Measurements from ENCODE around the gene SYNGR4. TPM values are rescaled to one million over a fixed set of nuclear protein-coding genes. Genes with fewer than 3 reads are reported as not detected.
"Not testable (repeated sequence)": the region's sequence is repeated elsewhere in the genome, so short reads cannot be mapped to it uniquely, and the experiment has no call there.

The SYNGR4 gene
- total RNA-seq, 2 experiments from 2014 or later: 0.21 TPM; not detected in 1

DNA sequence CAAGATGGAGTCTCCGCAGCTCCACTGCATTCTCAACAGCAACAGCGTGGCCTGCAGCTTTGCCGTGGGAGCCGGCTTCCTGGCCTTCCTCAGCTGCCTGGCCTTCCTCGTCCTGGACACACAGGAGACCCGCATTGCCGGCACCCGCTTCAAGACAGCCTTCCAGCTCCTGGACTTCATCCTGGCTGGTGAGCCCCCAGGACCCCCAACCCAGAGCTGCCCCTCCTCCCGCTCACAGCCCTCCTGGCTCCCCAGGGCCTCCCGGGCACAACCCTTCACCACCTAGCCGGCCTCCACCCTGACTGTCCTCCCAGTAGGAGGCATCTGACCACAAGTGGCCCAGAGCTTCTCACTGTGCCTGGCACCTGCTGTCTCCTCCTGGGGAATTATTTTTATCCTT, 9.4 kb downstream of the SYNGR4 start:
- ChIA-PET POLR2A (interaction anchor here (1.1 kb wide), 1 partner anchor 11 kb away, joined by 3 read pairs; no protein-coding TSS in a partner anchor), CTCF (no interaction called here)
- Mint-ChIP-seq H3K36me3 (no peaks in the 10 kb centered on the region), H3K27ac (no peak overlapping the region), H3K4me3 (no peak overlapping the region), H3K9me3 (no peaks in the 10 kb centered on the region), H3K4me1 (ENCODE audit: low read depth) (no peaks in the 10 kb centered on the region), H3K27me3 (no peaks in the 10 kb centered on the region)
- no peak for DNase-seq
- intact Hi-C loops (cut with micrococcal nuclease): no loop called here

DNA sequence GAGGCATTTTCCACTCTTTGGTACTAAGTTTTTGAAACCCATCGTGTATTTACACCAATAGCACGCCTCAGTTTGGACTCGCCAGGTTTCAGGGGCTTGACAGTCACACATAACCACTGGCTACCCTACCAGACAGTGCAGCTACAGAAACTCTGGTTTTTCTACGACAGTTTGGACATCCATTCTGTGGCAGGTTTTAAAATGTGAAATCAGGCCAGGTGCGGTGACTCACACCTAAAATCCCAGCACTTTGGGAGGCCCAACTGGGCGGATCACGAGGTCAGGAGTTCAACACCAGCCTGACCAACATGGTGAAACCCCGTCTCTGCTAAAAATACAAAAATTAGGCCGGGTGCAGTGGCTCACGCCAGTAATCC, 14.0 kb downstream of the SYNGR4 start:
- intact Hi-C loops (cut with micrococcal nuclease): no loop called here
- Mint-ChIP-seq H3K27me3 (no peaks in the 10 kb centered on the region), H3K36me3 (peaks cover 13% of the 10 kb centered on the region), H3K27ac (no peak overlapping the region), H3K4me3 (no peak overlapping the region), H3K9me3 (no peaks in the 10 kb centered on the region), H3K4me1 (ENCODE audit: low read depth) (no peaks in the 10 kb centered on the region)
- ChIA-PET CTCF (no interaction called here), POLR2A (no interaction called here)
- DNase-seq: no peak

DNA sequence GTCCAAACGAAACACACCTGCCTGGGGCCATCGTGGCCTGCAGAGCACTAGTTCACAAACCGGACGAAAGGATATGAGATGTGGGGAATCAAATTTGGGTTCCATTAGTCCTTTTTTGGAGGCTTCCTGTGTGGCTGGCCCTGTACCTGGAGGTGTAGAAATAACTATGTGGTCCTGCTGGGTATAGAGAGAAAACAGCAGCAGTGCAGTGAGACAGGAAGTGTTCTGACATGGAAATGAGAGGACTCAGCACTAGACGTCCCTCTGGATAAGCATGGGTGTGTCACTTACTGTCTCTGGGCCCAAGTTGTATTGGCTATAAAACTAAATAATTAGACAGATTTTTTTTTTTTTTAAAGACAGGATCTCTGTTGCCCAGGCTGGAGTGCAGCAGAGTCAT, 14.9 kb downstream of the SYNGR4 start:
- peaks cover 18% of the 10 kb centered on the region for H3K36me3 Mint-ChIP-seq
- H3K27ac Mint-ChIP-seq: no peak overlapping the region
- H3K4me3 Mint-ChIP-seq: no peak overlapping the region
- no peaks in the 10 kb centered on the region for H3K27me3 Mint-ChIP-seq
- ChIA-PET CTCF (interaction anchor here (0.7 kb wide), 1 partner anchor 23 kb away, joined by 3 read pairs; no protein-coding TSS in a partner anchor), POLR2A (no interaction called here)
- DNase-seq: no peak
- H3K9me3 Mint-ChIP-seq: no peaks in the 10 kb centered on the region
- intact Hi-C loops (cut with micrococcal nuclease): no loop called here
- H3K4me1 Mint-ChIP-seq (ENCODE audit: low read depth): no peaks in the 10 kb centered on the region

DNA sequence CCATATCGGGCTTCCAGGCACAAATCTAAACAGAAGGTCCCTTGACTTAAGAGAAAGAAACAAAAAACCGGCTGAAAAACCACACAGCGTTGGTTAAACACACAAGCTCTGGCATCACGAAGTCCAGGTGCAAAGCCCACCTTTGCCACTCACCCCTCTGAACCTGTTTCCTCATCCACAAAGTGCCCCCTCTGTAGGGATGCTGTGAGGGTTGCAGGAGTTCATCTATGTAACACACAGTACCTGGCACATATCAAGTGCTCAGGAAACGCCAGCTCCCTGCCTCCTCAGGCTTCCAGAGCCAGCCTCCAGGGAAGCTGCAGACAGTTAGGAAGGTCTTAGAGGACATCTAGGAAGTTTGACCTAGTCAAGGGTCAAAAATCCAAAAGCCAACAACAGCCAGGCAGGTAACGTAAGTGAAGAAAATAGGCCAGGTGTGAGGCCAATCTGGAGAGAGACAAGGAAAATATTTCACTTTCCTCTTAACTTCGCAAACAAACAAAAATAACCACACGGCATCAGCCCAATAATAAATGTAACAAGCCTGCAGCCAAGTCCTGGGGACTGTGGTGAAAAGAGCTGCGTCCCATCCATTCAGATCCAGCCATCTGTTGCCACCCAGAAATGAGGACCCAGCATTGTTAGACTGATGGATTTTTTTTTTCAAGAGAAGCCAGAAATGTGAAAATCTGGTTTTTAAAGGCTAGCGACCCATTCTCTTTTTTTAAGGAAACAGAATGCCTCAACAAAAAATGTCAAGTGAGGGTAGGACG, 17.2 kb downstream of the SYNGR4 start:
- no peak overlapping the region for H3K27ac Mint-ChIP-seq
- CTCF ChIA-PET: interaction anchor here (2.0 kb wide), 1 partner anchor 10 kb away, joined by 9 read pairs; the partner anchor contains the start of gene KDELR1
- H3K4me1 Mint-ChIP-seq (ENCODE audit: low read depth): no peaks in the 10 kb centered on the region

DNA sequence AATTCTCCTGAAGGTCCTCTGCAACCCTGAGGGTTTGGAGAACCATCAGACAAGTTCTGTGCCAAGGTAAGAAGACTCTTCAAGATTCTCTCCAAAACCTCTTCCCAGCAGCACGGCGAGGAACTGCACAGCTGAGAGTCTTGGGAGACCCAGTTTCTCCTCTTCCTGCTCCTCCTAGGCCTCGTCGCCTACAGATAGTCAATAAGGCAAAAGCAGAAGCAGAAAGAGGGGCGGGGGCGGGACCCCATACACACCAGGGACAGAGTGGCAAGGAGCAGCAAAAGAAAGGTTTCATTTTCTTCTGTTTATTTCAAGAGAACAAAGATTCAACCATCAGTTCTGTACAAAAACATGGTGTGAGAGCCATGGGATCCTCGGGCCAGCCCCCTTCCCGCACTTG, 18.1 kb downstream of the SYNGR4 start:
- Mint-ChIP-seq H3K9me3 (no peaks in the 10 kb centered on the region), H3K27ac (no peak overlapping the region), H3K4me3 (no peak overlapping the region), H3K27me3 (no peaks in the 10 kb centered on the region), H3K36me3 (peaks cover 36% of the 10 kb centered on the region), H3K4me1 (ENCODE audit: low read depth) (no peaks in the 10 kb centered on the region)
- DNase-seq: no peak
- CTCF ChIA-PET: interaction anchor here (2.0 kb wide), 1 partner anchor 9 kb away, joined by 9 read pairs; the partner anchor contains the start of gene KDELR1
- intact Hi-C loops (cut with micrococcal nuclease): no loop called here
- POLR2A ChIA-PET: no interaction called here

More for the DNA sequence above, 17.2 kb downstream of the SYNGR4 start:
- no peaks in the 10 kb centered on the region for H3K9me3 Mint-ChIP-seq
- no peak for DNase-seq
- POLR2A ChIA-PET: no interaction called here
- H3K36me3 Mint-ChIP-seq: peaks cover 32% of the 10 kb centered on the region
- no peak overlapping the region for H3K4me3 Mint-ChIP-seq
- H3K27me3 Mint-ChIP-seq: no peaks in the 10 kb centered on the region
- intact Hi-C loops (cut with micrococcal nuclease): no loop called here

DNA sequence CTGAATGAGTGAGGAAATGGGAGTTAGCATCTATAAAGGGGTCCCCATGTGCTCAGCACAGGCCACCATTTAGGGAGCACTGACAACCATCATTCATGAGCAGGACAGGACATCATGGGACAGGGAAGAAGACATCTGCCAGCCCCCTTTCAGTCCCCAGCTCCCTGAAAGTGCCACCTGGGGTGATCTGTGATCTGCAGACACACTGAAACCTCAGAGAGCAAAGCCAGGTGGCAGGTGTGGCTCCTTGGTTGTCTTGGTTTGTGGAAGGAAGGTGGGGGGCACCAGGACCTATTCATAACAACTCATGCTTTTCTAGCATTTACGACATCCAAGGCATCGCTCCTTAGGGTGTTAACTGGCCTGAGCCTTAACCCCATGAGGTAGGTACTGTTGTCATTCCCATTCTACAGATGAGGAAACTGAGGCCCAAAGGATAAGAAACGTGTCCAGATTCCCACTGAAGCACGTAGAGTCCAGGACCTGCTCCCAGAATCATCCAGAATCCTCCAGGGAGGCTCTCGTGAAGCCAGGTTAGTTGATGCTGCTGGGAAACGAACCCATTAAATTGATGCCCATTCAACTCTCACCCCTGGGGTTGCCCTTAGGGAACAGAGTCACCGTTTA, 21.4 kb downstream of the SYNGR4 start:
- no peak for DNase-seq
- Mint-ChIP-seq H3K27ac (no peak overlapping the region), H3K4me3 (no peak overlapping the region), H3K36me3 (peaks cover 47% of the 10 kb centered on the region), H3K9me3 (no peaks in the 10 kb centered on the region), H3K4me1 (ENCODE audit: low read depth) (peaks cover 6% of the 10 kb centered on the region), H3K27me3 (no peaks in the 10 kb centered on the region)
- ChIA-PET CTCF (no interaction called here), POLR2A (no interaction called here)
- intact Hi-C loops (cut with micrococcal nuclease): no loop called here

DNA sequence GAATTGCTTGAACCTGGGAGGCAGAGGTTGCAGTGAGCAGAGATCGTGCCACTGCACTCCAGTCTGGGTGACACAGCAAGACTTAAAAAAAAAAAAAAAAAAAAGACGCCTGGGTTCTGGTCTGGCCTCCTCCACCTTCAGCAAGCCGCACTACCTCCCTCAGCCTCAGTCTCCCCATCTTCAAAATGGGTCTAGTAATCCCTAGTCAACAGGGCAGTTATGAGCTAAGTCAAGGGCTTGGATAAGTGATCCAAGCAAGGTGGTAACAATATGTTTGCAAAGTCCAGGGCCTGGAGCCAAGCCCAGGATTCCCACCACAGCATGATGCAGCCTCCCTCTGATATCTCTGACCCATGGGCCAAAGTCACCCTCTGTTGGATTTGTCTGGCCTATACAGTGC, 22.8 kb downstream of the SYNGR4 start:
- Mint-ChIP-seq H3K4me1 (ENCODE audit: low read depth) (peaks cover 10% of the 10 kb centered on the region), H3K36me3 (peaks cover 44% of the 10 kb centered on the region), H3K27ac (no peak overlapping the region), H3K27me3 (no peaks in the 10 kb centered on the region), H3K4me3 (no peak overlapping the region), H3K9me3 (no peaks in the 10 kb centered on the region)
- intact Hi-C loops (cut with micrococcal nuclease): no loop called here
- DNase-seq: no peak
- POLR2A ChIA-PET: no interaction called here
- CTCF ChIA-PET: no interaction called here

DNA sequence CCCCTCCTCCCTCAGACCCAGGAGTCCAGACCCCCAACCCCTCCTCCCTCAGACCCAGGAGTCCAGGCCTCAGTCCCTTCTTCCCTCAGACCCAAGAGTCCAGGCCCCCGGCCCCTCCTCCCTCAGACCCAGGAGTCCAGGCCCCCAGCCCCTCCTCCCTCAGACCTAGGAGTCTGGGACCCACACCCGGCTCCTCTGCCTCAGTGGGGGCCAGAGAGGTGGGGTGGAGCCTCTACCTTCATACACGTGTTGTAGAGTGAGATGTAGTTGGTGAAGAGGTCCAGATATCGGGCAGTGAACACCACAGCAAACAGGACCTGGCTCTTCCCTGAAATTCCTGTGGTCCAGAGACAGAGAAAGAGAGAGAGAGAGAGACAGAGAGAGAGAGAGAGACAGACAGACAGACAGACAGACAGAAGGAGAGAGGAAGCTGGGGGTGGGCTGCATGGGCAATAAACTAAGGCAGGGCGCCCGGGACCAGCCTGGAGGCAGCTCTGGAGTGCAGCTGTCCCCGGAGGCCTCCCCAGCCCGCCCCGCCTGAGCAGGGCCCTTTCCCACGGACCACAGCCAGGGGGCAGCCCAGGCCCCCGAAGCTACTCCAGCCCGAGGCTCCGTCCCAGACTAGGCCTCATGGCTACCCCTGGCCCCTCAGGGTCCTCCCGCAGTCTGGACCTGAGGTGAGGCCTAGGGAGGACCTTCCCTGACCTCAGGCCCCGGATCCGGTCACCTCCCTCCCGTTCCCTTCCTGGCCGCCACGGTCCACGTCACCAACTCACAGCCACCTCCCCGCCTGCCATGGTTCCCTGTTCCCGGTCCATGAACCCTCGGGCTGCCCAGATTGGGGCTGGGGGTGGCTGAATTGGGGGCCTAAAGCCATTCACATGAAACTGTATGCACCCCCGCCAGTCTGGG, 26.3 kb downstream of the SYNGR4 start:
- peaks cover 20% of the 10 kb centered on the region for H3K36me3 Mint-ChIP-seq
- peaks cover 15% of the 10 kb centered on the region for H3K27me3 Mint-ChIP-seq
- no peaks in the 10 kb centered on the region for H3K9me3 Mint-ChIP-seq
- intact Hi-C loops (cut with micrococcal nuclease): loop anchor here (1.0 kb wide), 1 partner anchor 26 kb away; the partner anchor contains the start of gene SYNGR4
- DNase-seq: peak; percentile 78
- ChIA-PET POLR2A (interaction anchor here (1.2 kb wide), 1 partner anchor 186 kb away, joined by 3 read pairs; no protein-coding TSS in a partner anchor), CTCF (interaction anchor here (0.6 to 2.4 kb wide), 39 partner anchors 7 to 241 kb away, joined by 3 to 29 read pairs (median 4); partner anchors contain the start of genes GRWD1, SYNGR4 and TMEM143)
- peak overlapping the region; percentile 87 for H3K27ac Mint-ChIP-seq
- H3K4me1 Mint-ChIP-seq (ENCODE audit: low read depth): peaks cover 23% of the 10 kb centered on the region
- peak overlapping the region; percentile 90 for H3K4me3 Mint-ChIP-seq

DNA sequence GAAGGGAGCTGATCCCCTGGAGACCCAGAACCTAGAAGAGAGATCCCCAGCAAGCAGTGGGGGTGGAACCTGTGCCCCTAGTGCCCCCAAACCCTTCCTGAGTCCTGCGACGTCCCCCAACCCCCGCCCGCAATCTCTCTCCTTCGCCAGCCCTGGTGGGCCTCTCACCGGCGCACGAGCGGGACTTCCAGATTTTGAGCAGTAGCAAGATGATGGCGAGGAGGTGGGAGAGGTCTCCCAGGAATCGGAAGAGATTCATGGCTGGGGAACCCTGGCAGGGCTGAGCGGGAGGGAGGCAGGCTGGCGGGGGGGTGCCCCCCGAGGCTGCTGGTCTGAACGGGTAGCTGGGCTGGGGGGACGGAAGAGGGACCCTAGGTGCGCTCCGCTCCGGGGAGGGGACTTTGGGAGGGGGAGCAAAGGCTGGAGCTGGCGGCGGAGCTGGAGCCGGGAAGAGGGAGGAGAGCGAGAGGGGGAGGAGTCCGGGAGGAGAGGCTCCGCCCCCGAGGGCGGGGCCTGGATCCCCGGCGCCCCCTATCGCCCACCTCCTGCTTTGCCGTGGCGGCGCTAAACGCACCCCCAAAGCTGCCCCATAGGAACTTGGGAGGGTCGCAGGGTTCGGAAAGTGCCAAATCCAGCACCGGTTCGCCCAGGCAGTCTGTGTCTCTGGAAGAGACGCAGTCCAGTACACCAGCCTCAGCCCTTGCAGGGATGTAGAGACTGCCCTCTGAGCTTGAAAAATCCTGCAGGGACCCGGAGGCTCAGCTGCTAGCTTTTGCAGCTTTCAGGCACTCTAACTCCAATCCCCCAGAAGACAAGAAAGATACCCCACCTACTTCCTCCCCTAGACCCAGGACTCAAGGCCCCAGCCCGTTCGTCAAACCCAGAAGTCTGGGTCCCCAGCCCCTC, 27.2 kb downstream of the SYNGR4 start, which contains the start of gene KDELR1:
TSS of gene KDELR1 (minus strand) at position 452 of the 906 bp plus-strand sequence. CDS start at position 259, 193 bp downstream.
- ChIA-PET POLR2A (interaction anchor here (0.6 to 1.2 kb wide), 5 partner anchors 27 to 187 kb away, joined by 3 to 15 read pairs (median 3); partner anchors contain the start of genes SYNGR4 and TMEM143), CTCF (interaction anchor here (0.6 to 2.4 kb wide), 45 partner anchors 8 to 403 kb away, joined by 3 to 29 read pairs (median 4); partner anchors contain the start of genes GRWD1, SYNGR4 and TMEM143)
- H3K27ac Mint-ChIP-seq: peak within 1 kb of the TSS; percentile 87
- peaks cover 23% of the 10 kb centered on the region for H3K27me3 Mint-ChIP-seq
- peaks cover 15% of the 10 kb centered on the region for H3K36me3 Mint-ChIP-seq
- peak within 1 kb of the TSS; percentile 90 for H3K4me3 Mint-ChIP-seq
- peak; percentile 80 for DNase-seq
- no peaks in the 10 kb centered on the region for H3K9me3 Mint-ChIP-seq
- intact Hi-C loops (cut with micrococcal nuclease): loop anchor here (1.0 kb wide), 1 partner anchor 27 kb away; the partner anchor contains the start of gene SYNGR4
- H3K4me1 Mint-ChIP-seq (ENCODE audit: low read depth): peaks cover 25% of the 10 kb centered on the region

DNA sequence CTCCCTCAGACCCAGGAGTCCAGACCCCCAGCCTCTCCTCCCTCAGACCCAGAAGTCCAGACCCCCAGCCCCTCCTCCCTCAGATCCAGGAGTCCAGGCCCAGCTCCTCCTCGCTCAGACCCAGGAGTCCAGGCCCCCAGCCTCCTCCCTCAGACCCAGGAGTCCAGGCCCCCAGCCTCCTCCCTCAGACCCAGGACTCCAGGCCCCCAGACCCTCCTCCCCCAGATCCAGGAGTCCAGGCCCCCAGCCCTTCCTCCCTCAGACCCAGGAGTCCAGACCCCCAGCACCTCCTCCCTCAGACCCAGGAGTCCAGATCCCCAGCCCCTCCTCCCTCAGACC, 27.8 kb downstream of the SYNGR4 start:
- Mint-ChIP-seq H3K36me3 (peaks cover 13% of the 10 kb centered on the region), H3K4me1 (ENCODE audit: low read depth) (peaks cover 25% of the 10 kb centered on the region), H3K27me3 (peaks cover 25% of the 10 kb centered on the region), H3K4me3 (peak overlapping the region; percentile 90)
- intact Hi-C loops (cut with micrococcal nuclease); H3K9me3 Mint-ChIP-seq; H3K27ac Mint-ChIP-seq; DNase-seq: not testable (repeated sequence)
- ChIA-PET CTCF (interaction anchor here (0.6 to 2.4 kb wide), 35 partner anchors 8 to 402 kb away, joined by 3 to 29 read pairs (median 4); partner anchors contain the start of genes GRWD1, SYNGR4 and TMEM143), POLR2A (interaction anchor here (0.7 to 1.2 kb wide), 4 partner anchors 28 to 188 kb away, joined by 3 to 15 read pairs (median 3); partner anchors contain the start of genes SYNGR4 and TMEM143)
